Psoas muscle (tissue), 8 donors: ENCODE data around the gene MTURN. TPM values are rescaled to one million over a fixed set of nuclear protein-coding genes. Genes with fewer than 3 reads are reported as not detected.
A peak's percentile ranks its signal among the peaks of the same experiment; 100 is the strongest.
"Not testable (repeated sequence)": the region's sequence is repeated elsewhere in the genome, so short reads cannot be mapped to it uniquely, and the experiment has no call there.

Source experiments
- ATAC-seq, 4 donors: fragments of 200-7000 bp; cut with Tn5 transposase; one replicate each; pipeline ENCODE4 v1.9.1; 2020; ENCODE audit warnings: moderate library complexity in 3 of 4, mild to moderate bottlenecking in 2 of 4
- DNase-seq, 2 donors: peaks; one replicate each; pipeline ENCODE4 v3.0.0-alpha.2; 2020
- H3K27ac ChIP-seq: fragments of 200-600 bp; one replicate; pipeline ENCODE4 v1.8.0; 2022
- H3K27me3 ChIP-seq, 3 donors: fragments of 200-600 bp in 1 of 3; one replicate each; pipeline versions ENCODE4 v1.6.1 to v1.8.0; 2013 to 2022; ENCODE audit warnings: low read length in 2 of 3, mild to moderate bottlenecking in 2 of 3, moderate library complexity in 1 of 3; ENCODE audit not compliant: insufficient read depth in 3 of 3
- H3K36me3 ChIP-seq, 2 donors: fragments of 200-600 bp in 1 of 2; one replicate each; pipeline versions ENCODE4 v1.6.1 to v1.8.0; 2013 to 2022; ENCODE audit warnings: low read depth in 1 of 2, mild to moderate bottlenecking in 1 of 2, moderate library complexity in 1 of 2; ENCODE audit not compliant: insufficient read depth in 1 of 2
- H3K4me1 ChIP-seq: fragments of 200-600 bp; one replicate; pipeline ENCODE4 v1.8.0; 2022
- H3K4me3 ChIP-seq: fragments of 200-600 bp; one replicate; pipeline ENCODE4 v1.8.0; 2022; ENCODE audit warnings: mild to moderate bottlenecking
- H3K9me3 ChIP-seq: fragments of 200-600 bp; one replicate; pipeline ENCODE4 v1.8.0; 2022
- WGBS, 3 donors: extraction: QIAGEN DNeasy Blood & Tissue Kit; methylation state at CpG; one replicate each; pipeline versions ENCODE4 v1.1.6 to v1.1.7; 2013; 5-methylcytosine and 5-hydroxymethylcytosine counted together
- intact Hi-C, 2 donors: fragments of 100-400 bp; cut with DNase I; formaldehyde crosslinking; loops; one replicate each; pipeline versions ENCODE4 v1.11.0 to v1.14.2; 2022
- polyA plus RNA-seq, 3 donors: library from polyadenylated mRNA; stranded (reverse); fragments of 200-250 nt; gene quantifications; one replicate each; pipeline ENCODE4 v1.2.3, GENCODE V29; 2013
- total RNA-seq, 4 donors: library from RNA; stranded (reverse); fragmentation: NEBNext Ultra II Directional in 2 of 4; extraction: Animal tissue kit (Norgen Biotek cat#: 25700) in 2 of 4; gene quantifications; one replicate each; pipeline versions ENCODE4 v1.2.1 to v1.2.4, GENCODE V29; 2021 to 2023
- TF ChIP-seq, protein P1 (sequence below): fragments of 200-600 bp; IDR thresholded peaks from one replicate; pipeline ENCODE4 v1.8.0; 2022; ENCODE audit warnings: antibody characterized with exemption
- donor health status: healthy with polysubstance abuse.
- donor health status: DM: no; HTN: no; CAD: no; lungs with moderate emphysema.
- donor health status: Bipolar disorder and iron deficiency.
- donor health status: healthy.
- donor health status: DM: yes; HTN: yes; CAD: no.
- donor health status: DM: no; HTN: no; CAD: no.
- donor health status: DM: no; HTN: no; CAD: no.
- donor health status: DM: yes; HTN: yes; CAD: no.

Gene MTURN
- total and polyA plus RNA-seq, 7 donors, result 7.1 to 68.6 (median 17.6) TPM

DNA sequence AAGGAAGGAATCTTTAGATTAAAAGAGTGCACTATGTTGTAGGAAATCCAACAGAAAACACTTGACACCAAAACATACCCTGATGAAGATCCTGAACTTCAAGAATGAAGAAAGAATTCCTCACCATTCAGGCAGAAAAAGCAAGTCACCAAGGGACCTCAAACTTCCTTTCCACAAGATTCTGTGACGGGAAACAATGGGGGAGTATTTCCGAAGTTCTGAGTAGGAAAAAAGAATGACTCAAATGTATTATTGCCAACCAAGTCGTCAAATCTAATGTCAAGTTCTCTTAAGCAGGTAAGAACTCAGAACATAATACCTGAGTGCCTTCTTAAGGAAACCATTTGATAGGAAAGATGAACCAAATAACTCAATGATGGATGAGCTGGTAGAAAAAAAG lies 44.7 kb upstream of the MTURN start:
- DNase-seq (no peak), ATAC-seq (no peak)
- Histone ChIP-seq H3K36me3 (no peaks in the 10 kb centered on the region), H3K27ac (no peak overlapping the region), H3K9me3 (no peaks in the 10 kb centered on the region), H3K4me1 (no peaks in the 10 kb centered on the region), H3K4me3 (no peak overlapping the region), H3K27me3 (no peaks in the 10 kb centered on the region)
- TF ChIP-seq, protein P1, sequence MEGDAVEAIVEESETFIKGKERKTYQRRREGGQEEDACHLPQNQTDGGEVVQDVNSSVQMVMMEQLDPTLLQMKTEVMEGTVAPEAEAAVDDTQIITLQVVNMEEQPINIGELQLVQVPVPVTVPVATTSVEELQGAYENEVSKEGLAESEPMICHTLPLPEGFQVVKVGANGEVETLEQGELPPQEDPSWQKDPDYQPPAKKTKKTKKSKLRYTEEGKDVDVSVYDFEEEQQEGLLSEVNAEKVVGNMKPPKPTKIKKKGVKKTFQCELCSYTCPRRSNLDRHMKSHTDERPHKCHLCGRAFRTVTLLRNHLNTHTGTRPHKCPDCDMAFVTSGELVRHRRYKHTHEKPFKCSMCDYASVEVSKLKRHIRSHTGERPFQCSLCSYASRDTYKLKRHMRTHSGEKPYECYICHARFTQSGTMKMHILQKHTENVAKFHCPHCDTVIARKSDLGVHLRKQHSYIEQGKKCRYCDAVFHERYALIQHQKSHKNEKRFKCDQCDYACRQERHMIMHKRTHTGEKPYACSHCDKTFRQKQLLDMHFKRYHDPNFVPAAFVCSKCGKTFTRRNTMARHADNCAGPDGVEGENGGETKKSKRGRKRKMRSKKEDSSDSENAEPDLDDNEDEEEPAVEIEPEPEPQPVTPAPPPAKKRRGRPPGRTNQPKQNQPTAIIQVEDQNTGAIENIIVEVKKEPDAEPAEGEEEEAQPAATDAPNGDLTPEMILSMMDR, result no peak
- WGBS, 3 donors, result 73 to 81% (median 77%) methylated on average over 3 of the region's 3 CpGs
- intact Hi-C loops, result no loop called here

DNA sequence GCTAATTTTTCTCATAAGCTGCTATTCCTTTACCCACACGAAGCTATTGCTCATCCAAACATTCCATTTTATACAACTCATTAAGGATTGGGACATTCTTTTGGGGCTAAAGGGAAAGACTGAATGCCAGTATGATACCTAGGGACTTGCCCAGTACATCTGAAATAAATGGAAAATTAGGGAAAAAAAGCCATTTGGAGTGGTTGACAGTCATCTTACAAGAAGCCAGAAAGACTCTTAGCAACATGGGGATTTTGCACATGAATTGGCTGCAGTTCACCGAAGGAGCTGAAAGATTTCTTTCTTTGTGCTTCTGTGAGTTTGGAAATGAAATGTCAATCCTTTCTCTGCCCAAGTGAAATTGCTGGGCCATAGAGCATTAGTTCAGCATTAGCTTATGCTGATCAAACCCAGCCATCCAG lies 43.3 kb upstream of the MTURN start:
- Histone ChIP-seq H3K4me3 (no peak overlapping the region), H3K27ac (no peak overlapping the region), H3K36me3 (no peaks in the 10 kb centered on the region), H3K9me3 (no peaks in the 10 kb centered on the region), H3K27me3 (no peaks in the 10 kb centered on the region), H3K4me1 (no peaks in the 10 kb centered on the region)
- intact Hi-C loops, result no loop called here
- TF ChIP-seq, protein P1, result no peak
- no peak for DNase-seq
- 51 to 74% (median 68%) methylated on average over 2 of the region's 2 CpGs for WGBS, 3 donors
- peak in 3 of 4 donors; percentile 28 to 70 (median 55) for ATAC-seq

DNA sequence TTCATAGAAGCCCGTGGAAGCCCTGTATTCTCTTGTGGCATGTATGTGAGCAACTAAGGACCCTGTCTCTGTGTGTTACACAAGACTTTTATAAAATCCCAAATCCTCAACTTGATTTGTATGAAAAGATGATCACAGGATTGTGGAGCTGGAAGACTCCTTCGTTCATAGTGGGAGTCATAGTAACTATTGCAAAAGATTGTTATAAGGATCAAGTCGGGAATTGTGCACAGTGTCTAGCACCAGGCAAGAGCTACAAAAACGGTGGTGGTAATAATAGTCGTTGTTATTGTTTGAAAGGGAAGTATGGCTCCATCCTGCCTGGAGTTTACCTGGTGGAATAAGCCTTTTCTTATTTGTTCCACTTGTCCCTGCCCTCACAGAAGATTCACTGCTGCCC lies 42.8 kb upstream of the MTURN start:
- TF ChIP-seq, protein P1, result no peak
- H3K36me3 ChIP-seq, result no peaks in the 10 kb centered on the region
- no peaks in the 10 kb centered on the region for H3K9me3 ChIP-seq
- no peaks in the 10 kb centered on the region for H3K27me3 ChIP-seq
- DNase-seq (no peak), ATAC-seq (peak in 2 of 4 donors; percentile 30 to 36)
- H3K4me3 ChIP-seq, result no peak overlapping the region
- H3K4me1 ChIP-seq, result no peaks in the 10 kb centered on the region
- H3K27ac ChIP-seq, result no peak overlapping the region
- 83 to 87% (median 87%) methylated on average over 5 of the region's 5 CpGs for WGBS, 3 donors
- intact Hi-C loops, result no loop called here

DNA sequence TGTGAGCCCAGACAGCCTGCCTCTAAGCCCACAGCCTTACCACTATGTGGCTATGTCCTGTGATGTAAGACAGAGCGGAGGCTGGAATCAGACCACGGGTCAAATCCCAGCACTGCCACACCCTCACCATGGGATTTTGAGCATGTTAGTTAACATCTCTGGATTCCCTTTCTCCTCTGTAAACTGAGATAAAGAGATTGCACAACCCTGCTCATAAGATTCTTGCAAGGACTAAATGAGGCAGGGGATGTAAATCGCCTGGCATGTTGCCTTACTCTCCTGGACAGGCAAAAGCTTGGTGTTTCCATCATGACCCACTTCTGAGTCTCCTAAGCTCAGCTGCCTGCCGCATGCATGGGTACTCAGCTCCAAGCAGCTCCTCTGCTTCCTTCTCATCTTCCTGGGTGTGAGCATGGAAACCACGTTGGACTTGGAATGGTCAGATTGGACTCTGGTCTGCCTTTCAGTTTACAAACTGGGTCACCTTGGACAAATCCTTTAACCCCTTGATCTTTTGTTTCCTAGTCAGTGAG lies 41.3 kb upstream of the MTURN start:
- Histone ChIP-seq H3K27ac (no peak overlapping the region), H3K36me3 (no peaks in the 10 kb centered on the region), H3K4me1 (no peaks in the 10 kb centered on the region), H3K27me3 (no peaks in the 10 kb centered on the region), H3K9me3 (no peaks in the 10 kb centered on the region), H3K4me3 (no peak overlapping the region)
- TF ChIP-seq, protein P1, result no peak
- ATAC-seq, result peak; percentile 56 to 82 (median 66)
- 61 to 78% (median 65%) methylated on average over 5 of the region's 5 CpGs for WGBS, 3 donors
- intact Hi-C loops, result no loop called here
- DNase-seq, result peak; percentile 39 to 63

DNA sequence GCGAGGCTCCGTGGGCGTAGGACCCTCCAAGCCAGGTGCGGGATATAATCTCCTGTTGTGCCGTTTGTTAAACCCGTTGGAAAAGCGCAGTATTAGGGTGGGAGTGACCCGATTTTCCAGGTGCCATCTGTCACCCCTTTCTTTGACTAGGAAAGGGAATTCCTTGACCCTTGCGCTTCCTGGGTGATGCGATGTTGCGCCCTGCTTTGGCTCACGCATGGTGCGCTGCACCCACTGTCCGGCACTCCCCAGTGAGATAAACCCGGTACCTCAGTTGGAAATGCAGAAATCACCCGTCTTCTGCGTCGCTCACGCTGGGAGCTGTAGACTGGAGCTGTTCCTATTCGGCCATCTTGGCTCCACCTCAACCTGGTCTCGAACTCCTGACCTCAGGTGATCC lies 36.2 kb upstream of the MTURN start:
- intact Hi-C loops, ATAC-seq, H3K27me3 ChIP-seq, DNase-seq, H3K4me1 ChIP-seq, H3K9me3 ChIP-seq, H3K27ac ChIP-seq, H3K36me3 ChIP-seq, H3K4me3 ChIP-seq: not testable (repeated sequence)
- WGBS, 3 donors, result 93 to 98% (median 95%) methylated on average over 21 of the region's 21 CpGs
